Ishikawa (cell line): ENCODE results near the gene DNAH7.

Experiments
- CEBPB ChIP-seq: IDR thresholded peaks from 2 replicates; pipeline ENCODE4 v1.6.1; 2012
- EP300 ChIP-seq: IDR thresholded peaks from 2 replicates; pipeline ENCODE4 v1.6.1; 2012; ENCODE audit warnings: borderline replicate concordance
- TEAD4 ChIP-seq: IDR thresholded peaks from 2 replicates; pipeline ENCODE4 v1.6.1; 2012
- USF1 ChIP-seq: IDR thresholded peaks from 2 replicates; pipeline ENCODE4 v1.6.1; 2012

DNA sequence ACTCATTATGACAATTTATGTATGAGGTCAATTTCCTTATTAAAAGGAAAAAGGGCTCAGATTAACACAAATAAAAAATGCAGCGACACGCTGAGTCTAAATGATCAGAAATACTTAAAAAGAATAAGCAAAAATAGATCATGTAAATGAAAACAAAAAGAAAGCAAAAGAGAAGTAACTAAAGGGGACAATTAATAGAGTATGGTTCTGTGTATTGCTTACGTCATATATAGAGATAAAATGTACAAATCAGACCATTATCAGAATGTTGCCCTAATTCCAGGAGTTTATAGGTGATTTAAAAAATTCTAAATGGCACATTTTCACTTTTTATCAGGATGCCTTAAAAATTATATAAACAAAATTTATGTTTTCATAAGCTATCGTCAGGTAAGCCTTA is 189.5 kb downstream of the DNAH7 start:
- TF ChIP-seq TEAD4 (no peak), EP300 (no peak), CEBPB (no peak), USF1 (no peak)
